Adrenal gland (tissue), 12 donors: ENCODE results near the gene CHPF. TPM values are rescaled to one million over a fixed set of nuclear protein-coding genes. Genes with fewer than 3 reads are reported as not detected.

Experiments used
- DNase-seq, 7 donors: peaks; one replicate each; pipeline ENCODE4 v3.0.0-alpha.2; 2019 to 2020
- H3K27ac ChIP-seq, 5 donors: fragments of 200-600 bp; sonication (generic) in 4 of 5; 1 replicate in 3 of 5; 2 replicates in 2 of 5; pipeline versions ENCODE4 v1.5.1 to v1.8.0; 2016 to 2020; ENCODE audit warnings: mild to moderate bottlenecking in 1 of 5
- H3K27me3 ChIP-seq: fragments of 200-600 bp; 2 replicates; pipeline ENCODE4 v1.8.0; 2021
- H3K36me3 ChIP-seq, 2 donors: fragments of 200-600 bp; replicated peaks in 1 of 2; 1 replicate in 1 of 2; 2 replicates in 1 of 2; pipeline versions ENCODE4 v1.5.1 to v1.8.0; 2018 to 2022
- H3K4me1 ChIP-seq, 2 donors: fragments of 200-600 bp; replicated peaks in 1 of 2; 1 replicate in 1 of 2; 2 replicates in 1 of 2; pipeline versions ENCODE4 v1.5.1 to v1.8.0; 2018 to 2021
- H3K4me3 ChIP-seq, 4 donors: fragments of 200-600 bp; sonication (generic) in 3 of 4; one replicate each; pipeline ENCODE4 v1.5.1; 2016 to 2018
- H3K9me3 ChIP-seq, 3 donors: fragments of 200-600 bp; sonication (generic) in 1 of 3; replicated peaks in 1 of 3; 1 replicate in 2 of 3; 2 replicates in 1 of 3; pipeline versions ENCODE4 v1.5.1 to v1.8.0; 2016 to 2021
- CTCF ChIP-seq, 6 experiments: fragments of 450-650 bp in 4 of 6; fragments of 200-600 bp in 2 of 6; sonication (generic) in 1 of 6; IDR thresholded peaks; 1 replicate in 5 of 6; 2 replicates in 1 of 6; pipeline versions ENCODE4 v1.5.1 to v1.8.0; 2016 to 2021; ENCODE audit warnings: antibody characterized with exemption in 6 of 6, mild to moderate bottlenecking in 2 of 6, moderate library complexity in 1 of 6
- POLR2A ChIP-seq, 2 donors: fragments of 450-650 bp; IDR thresholded peaks; one replicate each; pipeline ENCODE4 v1.6.1; 2017; ENCODE audit warnings: antibody characterized with exemption in 2 of 2, mild to moderate bottlenecking in 2 of 2, moderate library complexity in 1 of 2
- WGBS, 4 donors: extraction: QIAGEN DNeasy Blood & Tissue Kit in 2 of 4; methylation state at CpG; one replicate each; pipeline versions ENCODE4 v1.1.5 to v1.1.7; 2013 to 2017; 5-methylcytosine and 5-hydroxymethylcytosine counted together
- intact Hi-C, 2 donors: fragments of 100-400 bp; cut with DNase I; formaldehyde crosslinking; loops; one replicate each; pipeline versions ENCODE4 v1.14.1 to v1.15.0; 2022 to 2023
- polyA plus RNA-seq, 3 donors: library from polyadenylated mRNA; stranded (reverse); fragments of 200-250 nt in 2 of 3; fragments of 350-450 nt in 1 of 3; fragmentation: Illumina TruSeq in 1 of 3; extraction: RNeasy Lipid Tissue Mini Kit (QIAGEN cat#74804) in 1 of 3; gene quantifications; one replicate each; pipeline ENCODE4 v1.2.3, GENCODE V29; 2013 to 2014
- total RNA-seq, 9 donors: library from RNA; depleted of rRNA in 4 of 9; stranded (reverse); fragments of >200 nt in 4 of 9; fragments of 120-200 nt in 1 of 9; fragmentation: NEBNext Ultra II Directional in 1 of 9; extraction: Animal tissue kit (Norgen Biotek cat#: 25700) in 1 of 9; gene quantifications; one replicate each; pipeline versions ENCODE4 v1.1.0 to v1.2.4, GENCODE V29; 2013 to 2023
- donor health status: healthy with polysubstance abuse.
- donor health status: Bipolar disorder and iron deficiency.
- donor health status: DM: yes; HTN: yes; CAD: no.
- donor health status: DM: no; HTN: no; CAD: no.
- donor health status: DM: no; HTN: no; CAD: no.
- donor health status: DM: yes; HTN: yes; CAD: no.

Gene CHPF
- total and polyA plus RNA-seq, 12 donors, result 9.1 to 196 (median 61.1) TPM

GRCh38 chr2:219570924-219571310 is 27.3 kb upstream of the CHPF start:
- Histone ChIP-seq H3K4me3 (peak overlapping the region in 3 of 4 donors; percentile 54 to 90 (median 73)), H3K27me3 (no peaks in the 10 kb centered on the region), H3K27ac (peak overlapping the region; percentile 64 to 96 (median 92)), H3K9me3 (no peaks in the 10 kb centered on the region), H3K4me1 (peaks cover 10 to 16% of the 10 kb centered on the region in 2 donors), H3K36me3 (peaks cover 0 to 18% of the 10 kb centered on the region in 2 donors)
- TF ChIP-seq CTCF (IDR thresholded peaks at IDR 0.05) (no peak), POLR2A (IDR thresholded peaks at IDR 0.05) (no peak)
- 0 to 1% methylated on average over 55 of the region's 55 CpGs; no CpG with 5 or more reads in 2 of the 4 donors for WGBS, 4 donors
- intact Hi-C loops, result no loop called here
- peak in 3 of 7 donors; percentile 36 to 57 (median 50) for DNase-seq

- Histone ChIP-seq H3K4me1 (peaks cover 10 to 16% of the 10 kb centered on the region in 2 donors), H3K4me3 (peak overlapping the region in 3 of 4 donors; percentile 54 to 90 (median 73)), H3K9me3 (no peaks in the 10 kb centered on the region), H3K27ac (peak overlapping the region; percentile 64 to 96 (median 92)), H3K36me3 (peaks cover 0 to 18% of the 10 kb centered on the region in 2 donors), H3K27me3 (no peaks in the 10 kb centered on the region)
- TF ChIP-seq CTCF (IDR thresholded peaks at IDR 0.05) (no peak), POLR2A (IDR thresholded peaks at IDR 0.05) (peak; percentile 7 to 37)
- peak in 6 of 7 donors; percentile 50 to 75 (median 55) for DNase-seq
- WGBS, 4 donors, result 6 to 35% (median 14%) methylated on average over 14 to 95 of the region's 95 CpGs
- intact Hi-C loops, result no loop called here
These were observed 26.8 kb upstream of the CHPF start for GRCh38 chr2:219570194-219570923.

DNA sequence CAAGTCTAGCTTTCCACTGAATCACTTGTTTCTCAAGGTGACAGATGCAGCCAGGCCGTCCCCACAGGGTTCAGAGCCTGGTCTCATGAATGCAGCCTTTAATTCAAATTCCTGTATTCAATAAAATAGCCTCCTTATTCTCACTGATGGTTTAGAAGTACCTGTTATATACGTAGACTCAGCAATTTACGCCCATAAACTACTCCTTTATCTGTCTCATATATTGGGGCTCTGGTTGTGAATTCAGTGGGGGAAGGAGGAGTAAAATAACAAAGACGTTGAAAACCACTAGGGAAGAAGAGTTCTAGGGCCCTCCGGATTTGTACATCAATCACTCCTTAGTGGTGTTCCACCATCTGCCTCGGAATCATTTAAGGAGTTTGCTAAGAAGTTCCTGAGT is 26.0 kb upstream of the CHPF start:
- Histone ChIP-seq H3K9me3 (no peaks in the 10 kb centered on the region), H3K27me3 (no peaks in the 10 kb centered on the region), H3K36me3 (peaks cover 0 to 18% of the 10 kb centered on the region in 2 donors), H3K27ac (peak overlapping the region in 2 of 5 donors; percentile 92 to 96), H3K4me1 (peaks cover 10 to 16% of the 10 kb centered on the region in 2 donors), H3K4me3 (peak overlapping the region in 1 of 4 donors; percentile 90)
- peak in 1 of 7 donors; percentile 49 for DNase-seq
- intact Hi-C loops, result no loop called here
- WGBS, 4 donors, result 61 to 63% (median 61%) methylated on average over 6 of the region's 6 CpGs
- TF ChIP-seq POLR2A (IDR thresholded peaks at IDR 0.05), result no peak
- no peak for TF ChIP-seq CTCF (IDR thresholded peaks at IDR 0.05)

GRCh38 chr2:219569041-219569440 is 25.4 kb upstream of the CHPF start:
- 85 to 94% (median 91%) methylated on average over 6 of the region's 6 CpGs for WGBS, 4 donors
- no peak overlapping the region for H3K27ac ChIP-seq
- no peaks in the 10 kb centered on the region for H3K27me3 ChIP-seq
- H3K4me3 ChIP-seq, result no peak overlapping the region
- intact Hi-C loops, result no loop called here
- peaks cover 0 to 22% of the 10 kb centered on the region in 2 donors for H3K36me3 ChIP-seq
- DNase-seq, result no peak
- H3K4me1 ChIP-seq, result peaks cover 10 to 16% of the 10 kb centered on the region in 2 donors
- TF ChIP-seq POLR2A (IDR thresholded peaks at IDR 0.05) (no peak), CTCF (IDR thresholded peaks at IDR 0.05) (no peak)
- no peaks in the 10 kb centered on the region for H3K9me3 ChIP-seq
